HG02798 (cell line): Measurements from ENCODE around the gene CPHXL.

ENCODE experiments used
- ATAC-seq: cut with Tn5 transposase; IDR thresholded peaks from one replicate; pipeline ENCODE4 v1.9.1; 2021; ENCODE audit warnings: mild to moderate bottlenecking; ENCODE audit not compliant: unreplicated experiment, poor library complexity

The CPHXL gene

DNA sequence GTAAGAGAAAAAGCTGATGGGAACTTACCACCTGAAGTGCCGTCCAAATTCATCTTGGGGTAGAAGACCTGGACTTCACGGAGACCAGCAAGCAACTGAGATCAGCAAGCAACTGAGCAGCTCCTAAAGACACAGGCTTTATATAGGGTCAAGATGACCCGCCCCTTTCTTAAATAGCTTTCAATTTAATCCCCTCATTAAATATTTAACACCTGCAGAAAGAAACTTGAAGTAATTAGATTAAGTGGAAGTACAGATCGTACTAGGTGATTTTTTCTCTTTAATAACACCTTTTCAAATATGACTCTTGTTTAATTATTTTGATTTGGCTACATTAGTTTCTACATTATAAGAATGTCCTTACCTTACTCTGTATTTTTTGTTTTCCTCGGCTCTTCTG, at the start of gene CPHXL:
TSS of gene CPHXL (minus strand) at position 101 of the 400 bp plus-strand sequence. CDS start at position 53, 48 bp downstream.
- no peak for ATAC-seq

GRCh38 chr16:75774197-75774596, 47.9 kb upstream of the CPHXL start:
- ATAC-seq = no peak

- no peak for ATAC-seq
These were observed 43.8 kb upstream of the CPHXL start for GRCh38 chr16:75770051-75770450.

DNA sequence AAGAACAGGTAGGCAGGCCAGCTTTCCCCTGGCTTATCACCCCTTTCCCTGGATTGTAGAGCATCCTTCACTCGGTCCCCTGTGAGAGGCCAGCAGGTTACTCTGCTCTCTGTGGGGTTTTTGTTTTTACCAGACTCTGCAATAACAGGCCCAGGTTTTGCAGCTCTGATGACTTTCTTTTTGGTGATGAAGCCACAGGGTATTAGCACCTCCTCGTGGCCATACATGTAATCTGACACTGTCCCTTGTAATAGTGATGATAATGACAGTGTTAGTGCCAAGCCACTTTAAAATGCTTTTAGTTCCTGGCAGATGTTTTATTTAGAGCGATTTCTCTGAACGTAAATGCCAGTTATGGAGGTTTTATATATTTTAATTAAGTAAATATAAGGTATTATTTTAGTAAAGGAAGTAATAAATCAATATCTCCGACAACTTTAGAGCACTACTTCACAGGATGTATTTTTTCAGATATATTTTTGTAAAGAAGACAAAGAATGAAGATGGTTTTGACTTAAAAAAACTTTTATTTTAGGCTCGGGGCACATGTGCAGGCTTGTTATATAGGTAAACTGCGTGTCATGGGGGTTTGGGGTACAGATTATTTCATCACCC, 38.0 kb upstream of the CPHXL start:
- peak; percentile 87 for ATAC-seq

DNA sequence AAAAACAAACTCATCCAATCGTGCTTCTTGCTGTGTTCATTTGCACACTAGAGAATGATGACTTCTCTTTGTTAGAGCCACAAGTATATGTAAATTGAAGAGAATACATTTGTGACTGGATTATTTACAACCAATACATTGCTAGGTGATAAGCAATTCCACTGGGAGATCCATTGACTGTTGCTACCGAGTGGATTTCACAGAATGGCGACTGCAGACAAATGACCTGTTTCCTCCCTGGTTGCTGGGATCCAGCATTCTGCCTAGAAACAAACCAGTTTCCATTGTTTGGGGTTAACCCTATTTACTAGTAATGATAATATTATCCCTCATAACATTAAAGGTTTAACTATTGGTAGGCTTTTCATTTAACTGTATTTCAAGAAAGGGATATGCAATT, 36.9 kb upstream of the CPHXL start:
- no peak for ATAC-seq

- no peak for ATAC-seq
These were observed 36.5 kb upstream of the CPHXL start for GRCh38 chr16:75762746-75763145.

- ATAC-seq = peak; percentile 61
These were observed 34.8 kb upstream of the CPHXL start for GRCh38 chr16:75761108-75761507.

DNA sequence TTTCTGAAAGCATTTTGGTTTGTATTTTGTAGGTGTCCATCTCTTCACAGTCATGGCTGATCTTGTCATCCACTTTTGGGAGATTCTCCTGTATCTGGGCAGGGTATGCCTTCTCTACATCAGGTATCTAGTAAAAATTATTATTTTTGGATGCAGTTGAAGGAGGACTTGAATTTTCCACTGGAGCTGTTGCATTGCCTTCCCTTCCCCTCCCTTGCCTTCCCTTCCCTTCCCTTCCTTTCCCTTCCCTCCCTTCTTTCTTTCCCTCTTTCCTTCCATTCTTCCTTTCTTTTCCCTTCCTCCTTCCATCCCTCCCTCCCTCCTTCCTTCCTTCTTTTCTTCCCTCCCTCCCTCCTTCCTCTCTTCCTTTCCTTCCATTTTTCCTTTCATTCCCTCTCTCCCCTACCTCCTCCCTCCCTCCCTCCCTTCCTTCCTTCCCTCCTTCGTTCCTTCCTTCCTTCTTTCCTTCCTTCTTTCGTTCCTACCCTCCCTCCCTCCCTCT, 33.8 kb upstream of the CPHXL start:
- no peak for ATAC-seq

- ATAC-seq = no peak
These were observed 31.9 kb upstream of the CPHXL start for GRCh38 chr16:75758215-75758614.

DNA sequence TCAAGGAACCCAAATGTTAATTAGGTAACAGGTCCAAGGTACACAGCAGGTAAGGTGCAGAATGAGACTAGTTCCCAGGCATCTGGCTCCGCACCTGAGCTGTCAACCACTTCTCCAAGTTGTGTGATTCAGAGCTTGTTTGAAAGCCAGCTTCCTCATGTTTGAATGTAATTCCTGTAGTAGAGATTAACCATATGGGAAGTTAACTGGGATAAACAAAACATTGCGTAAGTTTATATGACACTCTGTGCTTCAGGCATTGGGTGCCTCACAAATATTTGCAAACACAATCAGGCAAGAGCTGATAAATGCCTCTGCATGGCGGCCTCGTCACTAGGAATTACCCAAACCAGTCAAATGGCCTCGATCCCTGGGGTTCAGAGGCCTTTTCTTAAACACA, 27.9 kb upstream of the CPHXL start:
- ATAC-seq = no peak

GRCh38 chr16:75750528-75750927, 24.2 kb upstream of the CPHXL start:
- ATAC-seq = no peak

GRCh38 chr16:75746359-75746758, 20.1 kb upstream of the CPHXL start:
- no peak for ATAC-seq

DNA sequence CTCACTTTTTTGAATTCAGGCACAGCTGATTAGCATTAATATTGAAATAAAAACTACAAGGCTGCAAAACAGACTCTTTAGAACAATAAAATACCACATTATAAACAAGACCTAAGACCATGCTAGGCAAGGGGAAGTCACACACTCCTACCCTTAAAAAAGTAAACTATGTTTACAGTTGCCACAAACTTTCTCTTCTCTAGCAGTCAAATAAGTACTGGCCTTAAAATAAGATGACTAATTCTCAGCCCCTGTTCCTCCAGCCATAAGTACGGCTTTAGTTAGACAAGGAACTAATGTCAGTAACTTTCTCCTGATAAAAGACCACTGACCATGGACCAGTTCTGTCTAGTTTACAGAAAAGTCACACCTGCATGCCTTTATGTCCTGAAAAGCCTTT, 19.5 kb upstream of the CPHXL start:
- ATAC-seq = no peak

DNA sequence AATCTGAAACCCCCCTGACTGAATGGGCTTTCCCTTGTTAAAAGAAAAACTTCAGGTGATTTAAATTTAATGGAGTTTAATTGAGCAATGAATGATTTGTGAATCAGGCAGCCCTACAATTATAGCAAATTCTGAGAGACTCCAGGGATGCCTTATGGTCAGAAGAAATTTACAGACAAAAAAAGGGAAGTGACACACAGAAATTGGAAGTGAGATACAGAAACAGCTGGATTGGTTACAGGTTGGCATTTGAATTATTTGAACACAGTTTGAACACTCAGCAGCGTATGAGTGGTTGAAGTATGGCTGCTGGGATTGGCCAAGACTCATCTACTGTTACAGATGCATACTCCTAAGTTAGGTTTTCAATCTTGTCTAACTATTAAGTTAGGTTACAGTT, 19.0 kb upstream of the CPHXL start:
- no peak for ATAC-seq

- ATAC-seq = no peak
These were observed 16.2 kb upstream of the CPHXL start for GRCh38 chr16:75742424-75743047.

DNA sequence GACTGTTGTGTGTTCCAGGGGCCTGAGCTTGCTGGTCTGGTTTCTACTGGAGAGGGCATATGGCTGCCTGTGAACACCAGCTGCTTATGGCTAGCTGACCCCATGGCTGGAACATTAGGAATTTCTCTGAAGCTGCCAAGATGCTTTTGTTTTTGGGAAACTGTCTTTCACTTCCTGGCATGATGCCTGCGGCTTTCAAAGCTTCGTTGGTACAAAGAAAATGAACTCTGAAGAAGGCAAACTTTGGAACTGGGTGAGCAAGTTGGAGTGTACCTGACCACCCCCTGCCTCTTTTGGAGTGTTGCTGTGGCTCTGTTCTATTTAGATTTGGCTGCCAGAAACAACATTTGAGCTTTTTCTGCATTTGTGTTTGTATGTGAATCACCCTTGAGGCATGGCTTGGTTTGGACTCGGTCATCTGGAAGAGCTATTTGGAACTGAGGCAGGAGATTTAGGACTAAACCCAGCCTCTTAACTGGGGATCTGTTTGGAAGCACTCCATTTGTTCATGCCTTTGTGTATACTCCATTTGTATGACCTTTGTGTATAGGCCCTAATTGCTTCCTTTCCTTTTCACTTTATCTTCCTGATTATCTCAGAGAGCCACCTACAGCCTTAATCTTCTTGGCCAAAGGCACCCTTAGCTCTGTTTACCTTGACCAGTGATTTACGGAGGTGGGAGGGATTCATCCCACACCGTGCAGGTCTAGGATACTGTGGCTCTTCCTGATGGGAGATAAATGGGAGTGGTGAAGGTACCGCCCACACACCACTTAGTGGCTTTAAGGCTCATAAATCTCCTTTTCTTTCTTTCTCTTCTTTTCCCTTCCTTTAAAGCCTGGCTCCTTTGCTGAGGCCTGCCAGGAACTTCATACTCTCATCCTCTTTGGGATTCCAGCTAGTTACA, 7.3 kb upstream of the CPHXL start:
- no peak for ATAC-seq

DNA sequence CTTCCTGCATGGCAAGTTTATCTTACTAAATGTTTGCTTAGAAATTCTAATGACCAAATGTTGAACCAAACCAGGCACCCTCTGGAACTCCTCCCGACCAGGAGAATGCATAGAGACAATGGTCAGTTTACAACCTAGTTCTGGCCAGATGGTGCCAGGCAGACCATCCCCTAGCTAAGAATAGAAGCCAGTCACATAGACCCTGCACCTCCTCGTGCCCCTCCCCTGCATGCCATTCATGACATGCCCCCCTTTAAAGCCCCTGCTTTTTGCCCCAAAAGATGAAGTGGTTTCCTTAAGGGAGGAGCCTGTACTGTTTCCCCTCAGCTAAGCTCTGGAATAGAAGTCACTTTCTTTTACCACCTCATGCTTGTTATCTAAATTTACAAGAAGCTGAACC, 6.6 kb upstream of the CPHXL start:
- ATAC-seq = no peak

- ATAC-seq = no peak
These were observed 931 bp upstream of the CPHXL start for GRCh38 chr16:75727221-75727620.

DNA sequence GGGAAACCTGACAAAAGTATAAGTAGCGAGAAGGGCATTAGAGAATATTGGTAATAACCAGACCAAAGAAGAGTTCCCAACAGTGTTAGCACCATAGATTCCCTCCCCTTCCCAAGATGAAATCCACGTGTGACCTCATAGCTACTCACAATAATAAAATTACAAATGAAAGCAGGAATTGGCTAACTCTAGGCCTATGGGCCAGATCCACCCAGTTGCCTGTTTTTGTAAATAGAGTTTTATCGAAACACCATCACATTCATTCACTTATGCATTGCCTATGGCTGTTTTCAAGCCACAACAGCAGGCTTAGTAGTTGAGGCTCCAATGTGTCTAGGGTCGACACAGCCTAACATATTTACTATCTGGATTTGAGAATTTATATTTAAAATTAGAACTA, 7.8 kb downstream of the CPHXL start:
- no peak for ATAC-seq

DNA sequence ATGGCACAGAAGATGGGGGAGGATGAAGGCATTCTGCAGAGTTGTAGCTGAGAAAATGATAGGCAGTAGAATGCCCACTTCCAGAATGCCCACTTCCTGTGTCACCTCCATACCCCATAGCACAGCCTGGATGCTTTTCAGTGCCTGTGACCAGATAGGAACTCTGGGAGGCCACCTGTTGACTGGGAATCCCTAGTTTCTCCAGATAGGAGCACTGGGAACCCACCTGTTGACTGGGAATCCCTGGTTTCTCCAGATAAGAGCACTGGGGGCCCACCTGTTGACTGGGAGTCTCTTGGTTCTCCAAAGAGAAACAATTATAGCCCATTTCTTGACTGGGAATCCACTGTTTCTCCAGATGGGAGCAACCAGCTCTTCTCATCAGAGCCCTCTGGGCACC, 11.6 kb downstream of the CPHXL start:
- no peak for ATAC-seq

GRCh38 chr16:75710344-75710743, 15.9 kb downstream of the CPHXL start:
- ATAC-seq = no peak
